MCF 10A (cell line): ENCODE measurements around the gene HSPB2. TPM values are rescaled to one million over a fixed set of nuclear protein-coding genes. Genes with fewer than 3 reads are reported as not detected.

Source experiments
- BruUV-seq: library from RNA; stranded (reverse); fragments of 400-500 nt; replicated peaks from 2 replicates; lab custom pipeline; 2021; lab: Mats Ljungman, UMichigan
- CTCF ChIA-PET: fragments of 300-600 bp; sonication (Branson Sonifier 250); formaldehyde crosslinking; extraction: SDS; loops from one replicate; lab custom pipeline; 2021; ENCODE audit warnings: antibody characterized with exemption, inconsistent platforms; lab: Yijun Ruan, JAX
- POLR2A ChIA-PET: fragments of 300-600, 350-650 bp; sonication (Branson Sonifier 250); formaldehyde crosslinking; extraction: SDS; loops from one replicate; lab custom pipeline; 2020; ENCODE audit warnings: antibody characterized with exemption, inconsistent platforms; lab: Yijun Ruan, JAX
- DNase-seq: peaks from one replicate; pipeline ENCODE4 v3.0.0-alpha.2; 2018; ENCODE audit not compliant: unreplicated experiment
- H3K27ac Mint-ChIP-seq: one replicate; pipeline ENCODE4 v1.8.0; 2022; ENCODE audit warnings: mild to moderate bottlenecking, low read depth, mixed read lengths; ENCODE audit not compliant: unreplicated experiment
- H3K27me3 Mint-ChIP-seq: one replicate; pipeline ENCODE4 v1.8.0; 2022; ENCODE audit warnings: mixed read lengths; ENCODE audit not compliant: insufficient read depth, unreplicated experiment
- H3K36me3 Mint-ChIP-seq: one replicate; pipeline ENCODE4 v1.8.0; 2022; ENCODE audit warnings: mild to moderate bottlenecking, moderate library complexity, mixed read lengths; ENCODE audit not compliant: insufficient read depth, unreplicated experiment
- H3K4me1 Mint-ChIP-seq: one replicate; pipeline ENCODE4 v1.8.0; 2022; ENCODE audit warnings: mixed read lengths; ENCODE audit not compliant: insufficient read depth, unreplicated experiment
- H3K4me3 Mint-ChIP-seq: one replicate; pipeline ENCODE4 v1.8.0; 2022; ENCODE audit warnings: mild to moderate bottlenecking, moderate library complexity, mixed read lengths; ENCODE audit not compliant: unreplicated experiment
- H3K9me3 Mint-ChIP-seq: one replicate; pipeline ENCODE4 v1.8.0; 2022; ENCODE audit warnings: mixed read lengths; ENCODE audit not compliant: unreplicated experiment
- intact Hi-C: fragments of 100-400 bp; cut with micrococcal nuclease; formaldehyde crosslinking; loops from 2 replicates; pipeline ENCODE4 v1.14.1; 2022
- total RNA-seq: library from RNA; stranded (reverse); gene quantifications from 2 replicates; pipeline ENCODE4 v1.2.3, GENCODE V29; 2022
- TF ChIP-seq, protein P1 (sequence below): fragments of 200-600 bp; IDR thresholded peaks from one replicate; pipeline ENCODE4 v1.8.0; 2022; ENCODE audit warnings: antibody characterized with exemption, mild to moderate bottlenecking; ENCODE audit not compliant: unreplicated experiment

Gene HSPB2
- total RNA-seq, 1 experiment from 2014 or later, result 0.23 TPM

DNA sequence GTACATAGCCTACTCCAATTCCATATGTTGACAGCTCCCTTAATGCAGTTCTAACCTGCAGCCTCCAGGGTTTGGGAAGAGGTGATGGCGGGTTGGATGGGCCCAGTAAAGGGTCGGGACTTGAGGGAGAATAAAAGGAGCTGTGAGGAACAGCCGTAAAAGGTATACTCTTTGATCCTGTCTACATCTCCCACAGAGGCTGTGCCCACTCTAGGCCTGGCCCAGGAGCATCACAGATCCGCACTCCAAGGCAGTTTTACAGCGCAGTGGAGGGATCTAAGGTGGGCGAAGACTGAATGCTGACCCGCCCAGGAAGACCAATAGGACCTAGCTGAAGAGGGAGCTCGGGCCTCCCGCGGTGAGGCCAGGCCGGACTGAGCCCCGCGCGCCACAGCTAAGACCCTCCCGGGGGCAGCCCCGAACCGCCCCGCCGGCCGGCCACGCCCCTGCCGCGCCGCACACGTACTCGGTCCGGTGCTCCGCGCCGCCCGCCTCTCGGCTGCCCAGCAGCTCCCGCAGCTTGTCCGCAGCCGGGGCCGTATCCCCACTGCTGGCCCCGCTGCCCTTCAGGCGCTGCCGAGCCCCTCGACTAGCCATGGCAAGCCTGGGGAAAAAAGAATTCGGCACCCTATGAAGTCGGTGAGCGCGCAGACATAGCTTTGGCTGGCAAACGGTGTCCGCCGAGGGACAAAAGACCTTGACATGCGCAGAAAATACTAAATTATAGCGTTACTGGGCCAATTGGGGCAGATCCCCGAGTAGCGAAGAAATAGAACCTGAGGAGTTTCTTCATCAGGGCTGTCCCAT is 41.4 kb upstream of the HSPB2 start, which contains the start of gene ALG9:
Gene ALG9, minus strand, starts transcription at position 696 of the 807 bp plus-strand sequence. Its CDS starts 99 bp downstream, at position 597.
- Mint-ChIP-seq H3K4me3 (peak within 1 kb of the TSS; percentile 96), H3K4me1 (peaks cover 12% of the 10 kb centered on the region), H3K9me3 (no peaks in the 10 kb centered on the region), H3K27me3 (no peaks in the 10 kb centered on the region), H3K36me3 (peaks cover 31% of the 10 kb centered on the region), H3K27ac (peak within 1 kb of the TSS; percentile 57)
- ChIA-PET CTCF (interaction anchor here (0.6 to 5.5 kb wide), 18 partner anchors 9 to 668 kb away, joined by 3 to 35 read pairs (median 4); no protein-coding TSS in a partner anchor), POLR2A (interaction anchor here (0.5 to 3.5 kb wide), 37 partner anchors 9 to 1583 kb away, joined by 3 to 29 read pairs (median 4); partner anchors contain the start of genes CFAP68, DLAT, NKAPD1 and PIH1D2)
- intact Hi-C loops, result loop anchor here (10.0 kb wide), 1 partner anchor 294 kb away; the partner anchor contains the start of genes IL18 and TEX12
- DNase-seq, result peak; percentile 82
- no TSS peak for BruUV-seq
- TF ChIP-seq, protein P1, sequence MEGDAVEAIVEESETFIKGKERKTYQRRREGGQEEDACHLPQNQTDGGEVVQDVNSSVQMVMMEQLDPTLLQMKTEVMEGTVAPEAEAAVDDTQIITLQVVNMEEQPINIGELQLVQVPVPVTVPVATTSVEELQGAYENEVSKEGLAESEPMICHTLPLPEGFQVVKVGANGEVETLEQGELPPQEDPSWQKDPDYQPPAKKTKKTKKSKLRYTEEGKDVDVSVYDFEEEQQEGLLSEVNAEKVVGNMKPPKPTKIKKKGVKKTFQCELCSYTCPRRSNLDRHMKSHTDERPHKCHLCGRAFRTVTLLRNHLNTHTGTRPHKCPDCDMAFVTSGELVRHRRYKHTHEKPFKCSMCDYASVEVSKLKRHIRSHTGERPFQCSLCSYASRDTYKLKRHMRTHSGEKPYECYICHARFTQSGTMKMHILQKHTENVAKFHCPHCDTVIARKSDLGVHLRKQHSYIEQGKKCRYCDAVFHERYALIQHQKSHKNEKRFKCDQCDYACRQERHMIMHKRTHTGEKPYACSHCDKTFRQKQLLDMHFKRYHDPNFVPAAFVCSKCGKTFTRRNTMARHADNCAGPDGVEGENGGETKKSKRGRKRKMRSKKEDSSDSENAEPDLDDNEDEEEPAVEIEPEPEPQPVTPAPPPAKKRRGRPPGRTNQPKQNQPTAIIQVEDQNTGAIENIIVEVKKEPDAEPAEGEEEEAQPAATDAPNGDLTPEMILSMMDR, result peak; percentile 44

DNA sequence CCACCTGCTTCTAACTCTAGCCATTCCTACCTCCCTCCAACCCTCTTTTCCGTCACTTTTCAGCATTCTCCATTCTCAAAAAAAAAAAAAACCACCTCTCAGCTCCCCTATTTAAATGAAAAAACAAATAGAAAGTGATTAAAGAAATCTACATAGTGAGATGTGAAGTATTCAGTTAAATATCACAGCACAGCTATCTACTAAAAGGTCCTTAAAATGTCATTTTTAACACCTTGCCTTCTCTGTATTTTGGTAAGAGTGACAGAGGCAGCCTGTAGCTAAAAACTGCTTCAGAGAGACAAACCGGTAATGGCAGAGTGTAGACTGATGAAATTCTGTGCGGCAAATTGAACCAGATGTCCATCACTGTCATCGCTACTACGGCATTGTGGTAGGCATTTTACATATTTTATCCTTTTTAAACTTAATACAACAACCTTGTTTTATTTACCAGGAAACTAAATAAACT is 40.8 kb upstream of the HSPB2 start:
- ChIA-PET POLR2A (interaction anchor here (0.5 to 3.5 kb wide), 31 partner anchors 8 to 1583 kb away, joined by 3 to 29 read pairs (median 5); partner anchors contain the start of genes CFAP68, DLAT, NKAPD1 and PIH1D2), CTCF (interaction anchor here (0.6 to 5.5 kb wide), 12 partner anchors 9 to 396 kb away, joined by 3 to 35 read pairs (median 4); no protein-coding TSS in a partner anchor)
- peak; percentile 1 for DNase-seq
- TF ChIP-seq, protein P1, result no peak
- H3K4me3 Mint-ChIP-seq, result peak overlapping the region; percentile 96
- peaks cover 12% of the 10 kb centered on the region for H3K4me1 Mint-ChIP-seq
- peaks cover 25% of the 10 kb centered on the region for H3K36me3 Mint-ChIP-seq
- intact Hi-C loops, result loop anchor here (10.0 kb wide), 1 partner anchor 293 kb away; the partner anchor contains the start of genes IL18 and TEX12
- H3K9me3 Mint-ChIP-seq, result no peaks in the 10 kb centered on the region
- no peaks in the 10 kb centered on the region for H3K27me3 Mint-ChIP-seq
- BruUV-seq, result no TSS peak
- peak overlapping the region; percentile 57 for H3K27ac Mint-ChIP-seq

DNA sequence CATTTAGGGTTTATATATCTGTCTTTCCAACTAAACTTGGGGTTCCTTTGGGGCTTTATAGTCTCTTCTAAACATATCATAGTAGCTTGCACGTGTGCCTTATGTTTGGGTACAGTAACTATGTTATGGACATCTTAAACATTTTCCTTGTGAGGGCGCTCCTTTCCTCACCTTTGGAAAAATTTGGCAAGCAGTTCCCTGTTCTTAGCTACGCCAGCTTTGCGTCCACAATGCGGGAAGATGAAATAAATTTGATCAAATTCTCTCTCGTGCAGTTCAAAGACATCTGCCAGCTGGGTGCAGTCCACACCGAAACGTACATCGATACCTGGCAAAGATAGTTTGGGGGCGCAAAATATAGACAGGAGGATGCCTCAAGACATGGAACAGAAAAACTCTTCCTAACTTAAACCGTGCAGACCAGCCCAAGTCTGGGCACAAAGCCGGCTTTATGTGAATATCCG is 34.1 kb upstream of the HSPB2 start:
- ChIA-PET POLR2A (interaction anchor here (0.7 to 5.0 kb wide), 16 partner anchors 31 to 208 kb away, joined by 3 to 41 read pairs (median 6); partner anchors contain the start of genes C11orf52, CRYAB, DIXDC1 and DLAT), CTCF (interaction anchor here (0.6 to 4.1 kb wide), 22 partner anchors 9 to 402 kb away, joined by 3 to 43 read pairs (median 4); partner anchors contain the start of gene DIXDC1)
- Mint-ChIP-seq H3K4me3 (peak overlapping the region; percentile 95), H3K27ac (peak overlapping the region; percentile 97), H3K36me3 (peaks cover 24% of the 10 kb centered on the region), H3K27me3 (no peaks in the 10 kb centered on the region), H3K4me1 (peaks cover 6% of the 10 kb centered on the region), H3K9me3 (no peaks in the 10 kb centered on the region)
- intact Hi-C loops, result loop anchor here (2.0 to 10.0 kb wide), 4 partner anchors 40 to 286 kb away; partner anchors contain the start of genes C11orf52, IL18, NKAPD1 and PIH1D2
- peak; percentile 63 for DNase-seq
- TSS peak; percentile 56 for BruUV-seq
- TF ChIP-seq, protein P1, result no peak
